ENCODE measurements around the gene ENTPD5.
"Not testable (repeated sequence)": the region's sequence is repeated elsewhere in the genome, so short reads cannot be mapped to it uniquely, and the experiment has no call there.

Gene ENTPD5

GRCh38 chr14:74034572-74034971 is 15.5 kb upstream of the ENTPD5 start:
- Histone ChIP-seq H3K27ac (ENCODE audit: low read depth, low read length) (no peak overlapping the region), H3K36me3 (ENCODE audit: control insufficient read depth, insufficient read depth, low read length) (no peaks in the 10 kb centered on the region), H3K4me3 (ENCODE audit: low read length) (no peak overlapping the region), H3K27me3 (ENCODE audit: control insufficient read depth, insufficient read depth, low read length) (no peaks in the 10 kb centered on the region), H3K9ac (ENCODE audit: low read length) (no peak overlapping the region), H3K4me1 (ENCODE audit: control insufficient read depth, insufficient read depth, low read length) (no peaks in the 10 kb centered on the region)

- Histone ChIP-seq H3K27me3 (ENCODE audit: control insufficient read depth, insufficient read depth, low read length) (no peaks in the 10 kb centered on the region), H3K9ac (ENCODE audit: low read length) (no peak overlapping the region), H3K4me3 (ENCODE audit: low read length) (no peak overlapping the region), H3K4me1 (ENCODE audit: control insufficient read depth, insufficient read depth, low read length) (no peaks in the 10 kb centered on the region), H3K27ac (ENCODE audit: low read depth, low read length) (no peak overlapping the region), H3K36me3 (ENCODE audit: control insufficient read depth, insufficient read depth, low read length) (no peaks in the 10 kb centered on the region)
These were observed 10.0 kb upstream of the ENTPD5 start for GRCh38 chr14:74029136-74029535.

DNA sequence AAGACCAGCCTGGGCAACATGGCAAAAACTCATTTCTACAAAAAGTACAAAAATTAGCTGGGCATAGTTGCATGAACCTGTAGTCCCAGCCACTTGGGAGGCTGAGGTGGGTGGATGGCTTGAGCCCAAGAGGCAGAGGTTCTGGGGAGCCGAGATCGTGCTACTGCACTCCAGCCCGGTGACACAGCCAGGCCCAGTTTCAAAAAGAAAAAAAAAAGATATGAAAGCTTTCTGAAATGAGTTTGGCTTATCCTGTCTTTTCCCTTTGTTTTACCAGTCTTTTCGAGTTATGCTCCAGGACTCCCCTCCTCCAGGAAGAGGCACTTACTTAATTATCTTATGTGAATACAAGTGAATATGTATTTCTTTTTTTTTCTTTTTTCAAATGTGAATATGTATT is 3.3 kb upstream of the ENTPD5 start:
- no peak overlapping the region for H3K4me3 ChIP-seq (ENCODE audit: low read length)
- no peaks in the 10 kb centered on the region for H3K4me1 ChIP-seq (ENCODE audit: control insufficient read depth, insufficient read depth, low read length)
- H3K27me3 ChIP-seq (ENCODE audit: control insufficient read depth, insufficient read depth, low read length) = no peaks in the 10 kb centered on the region
- no peaks in the 10 kb centered on the region for H3K36me3 ChIP-seq (ENCODE audit: control insufficient read depth, insufficient read depth, low read length)
- H3K9ac ChIP-seq (ENCODE audit: low read length) = no peak overlapping the region
- H3K27ac ChIP-seq (ENCODE audit: low read depth, low read length) = no peak overlapping the region

DNA sequence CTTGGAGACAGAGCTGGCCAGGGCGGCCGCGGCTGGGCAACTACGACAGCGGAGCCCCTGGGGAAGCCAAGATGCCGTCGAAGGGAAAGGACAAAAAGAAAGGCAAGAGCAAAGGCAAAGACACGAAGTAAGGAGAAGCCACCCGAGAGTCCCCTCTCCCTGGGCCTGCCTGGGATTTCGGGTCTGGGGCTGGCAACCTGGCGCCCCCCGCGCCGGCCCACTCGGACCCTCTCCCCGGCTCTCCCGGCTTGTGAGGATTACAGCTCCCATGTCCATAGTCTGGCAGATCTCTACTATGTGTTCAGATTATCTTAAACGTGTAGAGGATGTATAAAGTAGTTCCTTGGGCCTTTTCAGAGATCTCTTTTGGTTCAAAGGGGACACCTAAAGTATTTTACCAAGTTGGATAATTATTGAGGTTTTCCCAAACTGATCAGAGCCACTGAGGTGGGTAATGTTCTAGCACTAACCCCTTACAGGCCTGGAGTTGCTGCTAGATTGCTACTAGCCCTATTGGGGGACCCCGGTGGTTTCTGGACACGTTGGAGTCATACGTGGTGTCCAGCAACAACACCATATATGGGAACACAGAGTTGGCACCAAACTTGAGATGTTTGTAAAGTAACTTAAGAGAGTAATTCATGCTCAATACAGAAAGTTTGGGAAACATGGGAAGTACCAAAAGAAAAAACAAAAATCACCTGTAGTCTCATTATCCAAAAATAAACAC is 485 bp upstream of the ENTPD5 start:
- Histone ChIP-seq H3K36me3 (ENCODE audit: control insufficient read depth, insufficient read depth, low read length) (no peaks in the 10 kb centered on the region), H3K27ac (ENCODE audit: low read depth, low read length) (peak overlapping the region; percentile 82), H3K27me3 (ENCODE audit: control insufficient read depth, insufficient read depth, low read length) (no peaks in the 10 kb centered on the region), H3K9ac (ENCODE audit: low read length) (peak overlapping the region; percentile 73), H3K4me3 (ENCODE audit: low read length) (peak overlapping the region; percentile 90), H3K4me1 (ENCODE audit: control insufficient read depth, insufficient read depth, low read length) (no peaks in the 10 kb centered on the region)

DNA sequence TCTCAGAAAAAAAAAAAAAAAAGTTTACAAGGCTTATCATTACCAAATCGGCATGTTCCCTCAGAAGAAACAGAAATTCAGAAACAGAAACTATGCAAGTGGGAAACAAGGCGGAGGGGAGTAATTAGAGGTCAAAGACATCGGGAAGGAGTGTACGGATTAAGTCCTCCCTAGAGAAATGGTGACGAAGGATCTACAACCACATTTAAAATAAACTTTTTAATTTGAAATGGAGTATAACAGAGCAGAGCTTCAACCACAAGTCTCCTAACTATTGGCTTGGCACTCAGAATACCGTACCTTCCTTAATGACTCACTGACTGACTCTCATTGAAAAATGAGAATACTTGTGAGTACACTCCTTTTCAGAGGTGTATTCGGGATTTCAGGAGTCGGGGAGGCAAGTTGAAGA is 908 bp downstream of the ENTPD5 start:
- Histone ChIP-seq H3K27ac (ENCODE audit: low read depth, low read length) (peak overlapping the region; percentile 95), H3K4me3 (ENCODE audit: low read length) (peak overlapping the region; percentile 92), H3K36me3 (ENCODE audit: control insufficient read depth, insufficient read depth, low read length) (peaks cover 2% of the 10 kb centered on the region), H3K27me3 (ENCODE audit: control insufficient read depth, insufficient read depth, low read length) (no peaks in the 10 kb centered on the region), H3K4me1 (ENCODE audit: control insufficient read depth, insufficient read depth, low read length) (no peaks in the 10 kb centered on the region), H3K9ac (ENCODE audit: low read length) (no peak overlapping the region)

GRCh38 chr14:74015963-74016362 is 3.1 kb downstream of the ENTPD5 start:
- Histone ChIP-seq H3K27ac (ENCODE audit: low read depth, low read length) (no peak overlapping the region), H3K36me3 (ENCODE audit: control insufficient read depth, insufficient read depth, low read length) (peaks cover 2% of the 10 kb centered on the region), H3K4me1 (ENCODE audit: control insufficient read depth, insufficient read depth, low read length) (no peaks in the 10 kb centered on the region), H3K4me3 (ENCODE audit: low read length) (no peak overlapping the region), H3K9ac (ENCODE audit: low read length) (no peak overlapping the region), H3K27me3 (ENCODE audit: control insufficient read depth, insufficient read depth, low read length) (no peaks in the 10 kb centered on the region)

DNA sequence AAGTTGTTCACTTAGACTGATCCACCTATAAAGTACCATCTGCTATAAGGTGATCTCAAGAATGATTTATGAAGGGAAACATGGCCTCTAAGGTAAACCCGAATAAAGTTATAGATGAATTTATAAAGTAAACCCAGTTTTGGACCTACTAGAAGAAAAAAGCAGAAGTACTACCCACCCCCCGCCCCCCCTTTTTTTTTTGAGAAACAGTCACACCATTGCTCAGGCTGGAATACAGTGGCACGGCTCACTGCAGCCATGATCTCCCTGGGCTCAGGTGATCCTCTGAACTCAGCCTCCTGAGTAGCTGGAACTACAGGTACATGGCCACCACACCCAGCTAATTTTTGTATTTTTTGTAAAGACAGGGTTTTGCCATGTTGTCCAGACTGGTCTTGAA is 3.9 kb downstream of the ENTPD5 start:
- H3K4me3 ChIP-seq (ENCODE audit: low read length) = no peak overlapping the region
- no peak overlapping the region for H3K9ac ChIP-seq (ENCODE audit: low read length)
- no peaks in the 10 kb centered on the region for H3K4me1 ChIP-seq (ENCODE audit: control insufficient read depth, insufficient read depth, low read length)
- no peak overlapping the region for H3K27ac ChIP-seq (ENCODE audit: low read depth, low read length)
- H3K27me3 ChIP-seq (ENCODE audit: control insufficient read depth, insufficient read depth, low read length) = no peaks in the 10 kb centered on the region
- H3K36me3 ChIP-seq (ENCODE audit: control insufficient read depth, insufficient read depth, low read length) = peaks cover 2% of the 10 kb centered on the region

DNA sequence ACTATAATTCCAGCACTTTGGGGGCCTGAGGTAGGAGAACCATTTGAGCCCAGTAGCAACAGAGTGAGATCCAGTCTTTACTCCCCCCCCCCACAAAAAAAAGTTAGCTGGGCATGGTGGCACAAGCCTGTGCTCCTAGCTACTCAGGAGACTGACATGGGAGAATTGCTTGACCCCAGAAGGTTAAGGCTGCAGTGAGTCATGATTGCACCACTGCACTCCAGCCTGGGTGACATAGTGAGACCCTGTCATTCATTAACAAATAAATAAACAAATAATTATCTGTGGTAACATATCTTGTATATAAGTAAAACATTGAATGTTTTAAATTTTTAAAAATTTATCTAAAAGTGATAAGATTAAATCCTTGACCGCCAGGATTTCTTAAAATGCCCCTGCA is 4.8 kb downstream of the ENTPD5 start:
- H3K36me3 ChIP-seq (ENCODE audit: control insufficient read depth, insufficient read depth, low read length) = peaks cover 2% of the 10 kb centered on the region
- H3K27ac ChIP-seq (ENCODE audit: low read depth, low read length) = no peak overlapping the region
- H3K4me1 ChIP-seq (ENCODE audit: control insufficient read depth, insufficient read depth, low read length) = no peaks in the 10 kb centered on the region
- no peaks in the 10 kb centered on the region for H3K27me3 ChIP-seq (ENCODE audit: control insufficient read depth, insufficient read depth, low read length)
- no peak overlapping the region for H3K4me3 ChIP-seq (ENCODE audit: low read length)
- H3K9ac ChIP-seq (ENCODE audit: low read length) = no peak overlapping the region

DNA sequence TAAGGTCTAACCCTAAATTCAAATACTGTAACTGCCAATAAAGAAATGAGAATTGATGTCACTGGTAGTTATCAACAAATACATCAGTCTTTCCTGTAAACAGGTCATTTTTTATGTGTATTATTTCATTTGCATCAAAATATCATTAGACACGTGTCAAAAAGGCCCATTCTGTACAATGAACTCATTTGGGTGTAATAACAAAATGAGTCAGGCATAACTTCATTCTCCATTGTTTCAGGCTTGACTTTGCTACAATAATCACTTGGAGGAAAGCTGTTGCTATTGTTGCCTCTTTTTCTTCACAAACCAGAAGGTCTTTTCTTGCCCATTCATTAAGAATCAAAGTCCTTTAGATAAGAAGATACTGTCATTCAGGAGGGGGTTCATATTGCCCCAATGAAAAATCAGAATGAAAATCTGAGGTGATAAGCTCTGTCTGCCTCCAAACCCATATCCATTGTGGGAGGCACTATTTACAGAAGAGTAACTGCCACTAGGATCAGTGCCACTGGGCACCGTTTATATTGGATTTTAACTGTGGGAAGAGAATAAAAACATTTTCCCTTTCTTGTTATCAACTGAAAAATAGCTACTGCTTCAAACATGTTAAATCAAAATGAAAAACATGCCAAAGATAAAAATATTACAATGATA is 10.1 kb downstream of the ENTPD5 start:
- no peaks in the 10 kb centered on the region for H3K27me3 ChIP-seq (ENCODE audit: control insufficient read depth, insufficient read depth, low read length)
- no peak overlapping the region for H3K4me3 ChIP-seq (ENCODE audit: low read length)
- H3K27ac ChIP-seq (ENCODE audit: low read depth, low read length) = no peak overlapping the region
- H3K4me1 ChIP-seq (ENCODE audit: control insufficient read depth, insufficient read depth, low read length) = no peaks in the 10 kb centered on the region
- no peak overlapping the region for H3K9ac ChIP-seq (ENCODE audit: low read length)
- H3K36me3 ChIP-seq (ENCODE audit: control insufficient read depth, insufficient read depth, low read length) = no peaks in the 10 kb centered on the region

GRCh38 chr14:74005664-74006063 is 13.4 kb downstream of the ENTPD5 start:
- not testable (repeated sequence) for H3K4me3 ChIP-seq (ENCODE audit: low read length); H3K36me3 ChIP-seq (ENCODE audit: control insufficient read depth, insufficient read depth, low read length); H3K27me3 ChIP-seq (ENCODE audit: control insufficient read depth, insufficient read depth, low read length); H3K9ac ChIP-seq (ENCODE audit: low read length); H3K4me1 ChIP-seq (ENCODE audit: control insufficient read depth, insufficient read depth, low read length); H3K27ac ChIP-seq (ENCODE audit: low read depth, low read length)

GRCh38 chr14:73998726-73999125 is 20.4 kb downstream of the ENTPD5 start:
- no peak overlapping the region for H3K27ac ChIP-seq (ENCODE audit: low read depth, low read length)
- no peak overlapping the region for H3K9ac ChIP-seq (ENCODE audit: low read length)
- no peak overlapping the region for H3K4me3 ChIP-seq (ENCODE audit: low read length)
- no peaks in the 10 kb centered on the region for H3K36me3 ChIP-seq (ENCODE audit: control insufficient read depth, insufficient read depth, low read length)
- H3K27me3 ChIP-seq (ENCODE audit: control insufficient read depth, insufficient read depth, low read length) = no peaks in the 10 kb centered on the region
- H3K4me1 ChIP-seq (ENCODE audit: control insufficient read depth, insufficient read depth, low read length) = no peaks in the 10 kb centered on the region

GRCh38 chr14:73997944-73998447 is 21.1 kb downstream of the ENTPD5 start:
- no peaks in the 10 kb centered on the region for H3K27me3 ChIP-seq (ENCODE audit: control insufficient read depth, insufficient read depth, low read length)
- no peak overlapping the region for H3K9ac ChIP-seq (ENCODE audit: low read length)
- no peaks in the 10 kb centered on the region for H3K36me3 ChIP-seq (ENCODE audit: control insufficient read depth, insufficient read depth, low read length)
- no peak overlapping the region for H3K4me3 ChIP-seq (ENCODE audit: low read length)
- peak overlapping the region; percentile 17 for H3K27ac ChIP-seq (ENCODE audit: low read depth, low read length)
- no peaks in the 10 kb centered on the region for H3K4me1 ChIP-seq (ENCODE audit: control insufficient read depth, insufficient read depth, low read length)

Data from rectal smooth muscle tissue (tissue), 1 donor.